HepG2 (cell line): ENCODE measurements around the gene SPAG9. TPM values are rescaled to one million over a fixed set of nuclear protein-coding genes. Genes with fewer than 3 reads are reported as not detected.
A peak's percentile ranks its signal among the peaks of the same experiment; 100 is the strongest.

ENCODE experiments used
- ATF1 ChIP-seq: IDR thresholded peaks from 2 replicates; pipeline ENCODE4 v1.6.1; 2016; ENCODE audit warnings: mild to moderate bottlenecking, control low read depth
- CENPT ChIP-seq: sonication (generic); formaldehyde crosslinking; IDR thresholded peaks from 2 replicates; pipeline ENCODE4 v1.8.0; 2022; ENCODE audit warnings: low read depth, mild to moderate bottlenecking, moderate library complexity, missing genetic modification reagents
- DMAP1 ChIP-seq: IDR thresholded peaks from 2 replicates; pipeline ENCODE4 v1.6.1; 2016
- FLYWCH1 ChIP-seq: sonication (generic); formaldehyde crosslinking; IDR thresholded peaks from 2 replicates; pipeline ENCODE4 v1.8.1; 2023; ENCODE audit warnings: mild to moderate bottlenecking, missing genetic modification reagents
- HNRNPH1 ChIP-seq: fragments of 200-400 bp; formaldehyde crosslinking; optimal IDR thresholded peaks from 2 replicates; pipeline ENCODE3; 2017; ENCODE audit warnings: mild to moderate bottlenecking, low read depth, low read length
- MATR3 ChIP-seq: sonication (generic); formaldehyde crosslinking; IDR thresholded peaks from 2 replicates; pipeline ENCODE4 v1.4.0; 2020; ENCODE audit warnings: missing genetic modification reagents
- MTF1 ChIP-seq: sonication (generic); formaldehyde crosslinking; IDR thresholded peaks from 2 replicates; pipeline ENCODE4 v1.5.0; 2020; ENCODE audit warnings: missing genetic modification reagents
- MXD4 ChIP-seq: IDR thresholded peaks from 2 replicates; pipeline ENCODE4 v1.6.1; 2016; ENCODE audit warnings: mild to moderate bottlenecking, missing biosample characterization, missing genetic modification reagents
- PPARG ChIP-seq: conservative IDR thresholded peaks from 2 replicates; pipeline ENCODE4 v1.6.1; 2016; ENCODE audit warnings: missing biosample characterization, missing genetic modification reagents
- RXRB ChIP-seq: IDR thresholded peaks from 2 replicates; pipeline ENCODE4 v1.6.1; 2016; ENCODE audit warnings: borderline replicate concordance, missing genetic modification reagents, missing compliant biosample characterization
- SYNCRIP ChIP-seq: fragments of 200-400 bp; formaldehyde crosslinking; IDR thresholded peaks from 2 replicates; pipeline ENCODE4 v1.6.1; 2018; ENCODE audit warnings: mild to moderate bottlenecking, low read depth, low read length; ENCODE audit not compliant: insufficient read depth
- TBP ChIP-seq: sonication (generic); formaldehyde crosslinking; IDR thresholded peaks from 2 replicates; pipeline ENCODE4 v1.5.0; 2020; ENCODE audit warnings: missing genetic modification reagents
- TCF7L2 ChIP-seq: IDR thresholded peaks from 2 replicates; pipeline ENCODE4 v1.6.1; 2011; ENCODE audit warnings: mild to moderate bottlenecking, low read depth, low read length, moderate library complexity
- TGIF2 ChIP-seq: IDR thresholded peaks from 2 replicates; pipeline ENCODE4 v1.6.1; 2016; ENCODE audit warnings: control low read depth, missing compliant biosample characterization
- ZFX ChIP-seq: sonication (generic); formaldehyde crosslinking; IDR thresholded peaks from 2 replicates; pipeline ENCODE4 v1.4.0; 2020; ENCODE audit warnings: mild to moderate bottlenecking, low read depth, missing genetic modification reagents, moderate library complexity
- ZMYM3 ChIP-seq: sonication (generic); formaldehyde crosslinking; IDR thresholded peaks from 2 replicates; pipeline ENCODE4 v1.5.1; 2020; ENCODE audit warnings: mild to moderate bottlenecking, missing genetic modification reagents
- ZNF121 ChIP-seq: sonication (generic); formaldehyde crosslinking; IDR thresholded peaks from 2 replicates; pipeline ENCODE4 v1.5.0; 2020; ENCODE audit warnings: mild to moderate bottlenecking, missing genetic modification reagents
- ZNF124 ChIP-seq: sonication (generic); formaldehyde crosslinking; IDR thresholded peaks from 2 replicates; pipeline ENCODE4 v1.4.0; 2020; ENCODE audit warnings: missing genetic modification reagents
- ZNF225 ChIP-seq: sonication (generic); formaldehyde crosslinking; IDR thresholded peaks from 2 replicates; pipeline ENCODE4 v1.4.0; 2020; ENCODE audit warnings: mild to moderate bottlenecking, missing genetic modification reagents
- ZNF496 ChIP-seq: sonication (generic); formaldehyde crosslinking; IDR thresholded peaks from 2 replicates; pipeline ENCODE4 v1.8.1; 2023; ENCODE audit warnings: mild to moderate bottlenecking, moderate library complexity, missing genetic modification reagents; ENCODE audit not compliant: insufficient replicate concordance
- ZNF761 ChIP-seq: sonication (generic); formaldehyde crosslinking; conservative IDR thresholded peaks from 2 replicates; pipeline ENCODE4 v1.4.0; 2020; ENCODE audit warnings: mild to moderate bottlenecking, missing genetic modification reagents
- polyA plus RNA-seq, 8 experiments: library from polyadenylated mRNA; depleted of rRNA in 3 of 8; stranded (reverse) in 7 of 8; unstranded in 1 of 8; fragments of >200 nt; fragmentation: Illumina TruSeq in 4 of 8; extraction: Trizol in 4 of 8; gene quantifications; 2 replicates each; pipeline versions ENCODE4 v1.2.1 to v1.2.3, GENCODE V29; 2011 to 2016; ENCODE audit warnings: low read depth in 4 of 8, missing spikeins in 1 of 8, mixed read lengths in 1 of 8; ENCODE audit not compliant: insufficient read depth in 1 of 8
- total RNA-seq, 5 experiments: library from RNA; depleted of rRNA; stranded (reverse); fragments of >200 nt; fragmentation: Illumina TruSeq; extraction: Trizol; gene quantifications; 2 replicates each; pipeline ENCODE4 v1.2.3, GENCODE V29; 2016; ENCODE audit warnings: low read depth in 1 of 5
- TF ChIP-seq, protein P1 (sequence below): sonication (generic); formaldehyde crosslinking; IDR thresholded peaks from 2 replicates; pipeline ENCODE4 v1.4.0; 2020; ENCODE audit warnings: low read depth, missing genetic modification reagents

SPAG9 gene
- total and polyA plus RNA-seq, 2 of the 13 experiments (the other 11 are each of a cell fraction or from before 2014, with no cell fraction given) = 43.2 to 78.6 TPM

DNA sequence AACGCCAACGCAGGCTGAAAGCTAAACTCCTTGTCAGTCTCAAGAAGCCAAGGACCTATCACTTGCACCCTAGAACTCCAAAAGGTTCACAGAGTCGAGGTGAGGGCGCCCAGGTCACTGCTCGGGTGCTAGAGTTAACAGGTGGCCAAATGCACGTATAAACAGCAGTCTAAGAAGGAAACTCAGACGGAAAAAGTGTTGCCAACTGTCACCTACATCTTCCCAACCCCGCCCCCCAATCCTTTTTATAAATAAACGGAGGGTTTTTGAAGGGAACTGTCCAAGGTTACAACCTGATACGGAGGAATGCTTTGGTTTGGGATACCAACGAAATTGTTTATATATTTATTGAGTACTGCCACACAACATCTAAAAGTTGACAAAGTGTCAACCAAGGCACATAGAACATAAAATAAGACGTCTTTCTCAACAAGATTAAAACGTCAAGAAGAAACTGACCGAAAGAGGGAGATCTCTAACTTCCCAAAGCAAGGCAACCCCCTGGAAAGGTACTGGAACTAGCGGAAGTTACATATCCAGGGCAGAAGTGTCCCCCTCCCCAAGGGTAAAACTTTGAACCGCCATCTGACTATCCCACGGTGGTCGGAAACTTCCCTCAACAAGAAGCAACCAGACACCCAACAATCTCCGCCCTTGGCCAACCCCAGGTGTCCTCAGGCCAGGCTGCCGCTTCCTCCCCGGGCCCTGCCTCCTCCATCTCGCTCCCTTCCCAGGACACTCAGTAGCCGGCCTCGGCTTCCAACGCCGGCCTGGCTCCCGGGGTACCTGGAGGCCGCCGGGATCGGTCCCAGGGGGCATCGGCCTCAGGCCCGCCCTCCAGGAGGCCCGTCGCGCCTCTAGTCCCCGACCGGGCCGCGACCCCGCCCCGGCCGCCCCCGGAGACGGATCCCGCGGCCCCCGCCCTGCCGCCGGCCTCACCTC is 982 bp downstream of the SPAG9 start (continued):
- TF ChIP-seq TGIF2 (CRISPR knock-in tag) (peak; percentile 47; the same call in 1 of the 2 replicates), ATF1 (CRISPR knock-in tag) (no peak), ZNF124 (0 out of 2 replicates have a peak, but pooled peaks have one; percentile 20), TCF7L2 (no peak), PPARG (CRISPR knock-in tag) (no peak; the same call in 1 of the 2 replicates), ZNF121 (CRISPR knock-in tag) (no peak), ZFX (CRISPR knock-in tag) (peak; percentile 57; the same call in 1 of the 2 replicates), ZNF225 (CRISPR knock-in tag) (no peak; the same call in 1 of the 2 replicates), ZNF496 (CRISPR knock-in tag) (no peak), TBP (CRISPR knock-in tag) (no peak), SYNCRIP (no peak), ZNF761 (CRISPR knock-in tag) (0 out of 2 replicates have a peak, but pooled peaks have one; percentile 9), MXD4 (0 out of 2 replicates have a peak, but pooled peaks have one; percentile 20), MATR3 (no peak), HNRNPH1 (no peak), CENPT (CRISPR knock-in tag) (no peak), MTF1 (CRISPR knock-in tag) (no peak), DMAP1 (CRISPR knock-in tag) (no peak), FLYWCH1 (CRISPR knock-in tag) (no peak), RXRB (CRISPR knock-in tag) (peak; percentile 25; the same call in 1 of the 2 replicates), ZMYM3 (CRISPR knock-in tag) (no peak)
- TF ChIP-seq, protein P1, sequence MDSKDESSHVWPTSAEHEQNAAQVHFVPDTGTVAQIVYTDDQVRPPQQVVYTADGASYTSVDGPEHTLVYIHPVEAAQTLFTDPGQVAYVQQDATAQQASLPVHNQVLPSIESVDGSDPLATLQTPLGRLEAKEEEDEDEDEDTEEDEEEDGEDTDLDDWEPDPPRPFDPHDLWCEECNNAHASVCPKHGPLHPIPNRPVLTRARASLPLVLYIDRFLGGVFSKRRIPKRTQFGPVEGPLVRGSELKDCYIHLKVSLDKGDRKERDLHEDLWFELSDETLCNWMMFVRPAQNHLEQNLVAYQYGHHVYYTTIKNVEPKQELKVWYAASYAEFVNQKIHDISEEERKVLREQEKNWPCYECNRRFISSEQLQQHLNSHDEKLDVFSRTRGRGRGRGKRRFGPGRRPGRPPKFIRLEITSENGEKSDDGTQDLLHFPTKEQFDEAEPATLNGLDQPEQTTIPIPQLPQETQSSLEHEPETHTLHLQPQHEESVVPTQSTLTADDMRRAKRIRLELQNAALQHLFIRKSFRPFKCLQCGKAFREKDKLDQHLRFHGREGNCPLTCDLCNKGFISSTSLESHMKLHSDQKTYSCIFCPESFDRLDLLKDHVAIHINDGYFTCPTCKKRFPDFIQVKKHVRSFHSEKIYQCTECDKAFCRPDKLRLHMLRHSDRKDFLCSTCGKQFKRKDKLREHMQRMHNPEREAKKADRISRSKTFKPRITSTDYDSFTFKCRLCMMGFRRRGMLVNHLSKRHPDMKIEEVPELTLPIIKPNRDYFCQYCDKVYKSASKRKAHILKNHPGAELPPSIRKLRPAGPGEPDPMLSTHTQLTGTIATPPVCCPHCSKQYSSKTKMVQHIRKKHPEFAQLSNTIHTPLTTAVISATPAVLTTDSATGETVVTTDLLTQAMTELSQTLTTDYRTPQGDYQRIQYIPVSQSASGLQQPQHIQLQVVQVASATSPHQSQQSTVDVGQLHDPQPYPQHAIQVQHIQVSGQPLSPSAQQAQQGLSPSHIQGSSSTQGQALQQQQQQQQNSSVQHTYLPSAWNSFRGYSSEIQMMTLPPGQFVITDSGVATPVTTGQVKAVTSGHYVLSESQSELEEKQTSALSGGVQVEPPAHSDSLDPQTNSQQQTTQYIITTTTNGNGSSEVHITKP (CRISPR knock-in tag) = no peak
